K562 (cell line): Measurements from ENCODE around the gene YPEL3.

Source experiments
- CTCF ChIP-seq, 3 experiments: IDR thresholded peaks in 2 of 3; conservative IDR thresholded peaks in 1 of 3; 2 replicates each; pipeline ENCODE4 v1.5.1; 2011 to 2012; ENCODE audit warnings: low read length in 3 of 3, mild to moderate bottlenecking in 3 of 3, control low read depth in 2 of 3, improper control_type of control experiment in 1 of 3, inconsistent platforms in 1 of 3, low read depth in 1 of 3, mixed read lengths in 1 of 3, moderate library complexity in 1 of 3; ENCODE audit not compliant: insufficient read depth in 2 of 3
- CXXC5 ChIP-seq: fragments of 250-450 bp; sonication (Bioruptor Pico); IDR thresholded peaks from 2 replicates; pipeline ENCODE4 v1.8.0; 2022; ENCODE audit warnings: inconsistent platforms, mild to moderate bottlenecking, moderate library complexity
- OTX1 ChIP-seq: fragments of 450-650 bp; formaldehyde crosslinking; IDR thresholded peaks from 2 replicates; pipeline ENCODE4 v1.4.0; 2022; ENCODE audit warnings: mild to moderate bottlenecking
- RAD21 ChIP-seq, 2 experiments: fragments of 250-450 bp in 1 of 2; fragments of 450-650 bp in 1 of 2; sonication (Bioruptor Pico) in 1 of 2; formaldehyde crosslinking in 1 of 2; IDR thresholded peaks in 1 of 2; conservative IDR thresholded peaks in 1 of 2; 2 replicates each; pipeline versions ENCODE4 v1.4.0 to v1.8.0; 2020 to 2022; ENCODE audit warnings: mild to moderate bottlenecking in 2 of 2, moderate library complexity in 1 of 2
- SREBF1 ChIP-seq: fragments of 150-350 bp; IDR thresholded peaks from 2 replicates; pipeline ENCODE4 v1.6.1; 2014; ENCODE audit warnings: antibody characterized with exemption, low read depth, low read length, borderline replicate concordance

DNA sequence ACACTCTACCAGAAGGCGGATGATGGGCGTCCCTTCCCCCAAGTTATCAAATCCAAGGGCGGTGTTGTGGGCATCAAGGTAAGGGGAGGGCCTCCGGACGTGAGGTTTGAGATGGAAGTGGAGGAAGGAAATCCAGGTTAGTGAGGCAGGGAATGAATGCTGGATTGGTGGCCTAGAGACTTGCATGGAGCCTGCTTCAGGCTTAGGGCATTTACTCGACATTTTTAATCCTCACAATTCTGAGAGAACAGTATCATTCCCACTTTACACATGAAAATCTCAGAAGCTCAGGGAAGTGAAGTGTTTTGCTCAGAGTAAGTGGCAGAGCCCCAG lies 28.5 kb downstream of the YPEL3 start:
- TF ChIP-seq CXXC5 (CRISPR knock-in tag) (no peak), RAD21 (CRISPR knock-in tag; conservative IDR thresholded peaks at IDR 0.05 in 1 of 2, IDR thresholded peaks at IDR 0.05 in 1 of 2) (no peak), OTX1 (CRISPR knock-in tag) (no peak), CTCF (IDR thresholded peaks at IDR 0.05 in 2 of 3, conservative IDR thresholded peaks at IDR 0.05 in 1 of 3; ENCODE audit: insufficient read depth in 2 of 3, low read depth in 1 of 3, low read length in 3 of 3) (no peak), SREBF1 (no peak)
